PC-3 (cell line): Measurements from ENCODE around the gene YTHDF1. TPM values are rescaled to one million over a fixed set of nuclear protein-coding genes. Genes with fewer than 3 reads are reported as not detected.

Experiments used
- ATAC-seq: fragments of 200-7000 bp; cut with Tn5 transposase; 2 replicates; pipeline ENCODE4 v1.9.1; 2020; ENCODE audit warnings: mild to moderate bottlenecking, moderate library complexity
- BruUV-seq: library from RNA; stranded (reverse); fragments of 400-500 nt; replicated peaks from 2 replicates; lab custom pipeline; 2021; lab: Mats Ljungman, UMichigan
- CTCF ChIA-PET: fragments of 300-600 bp; sonication (Branson Sonifier 250); formaldehyde crosslinking; loops from one replicate; lab custom pipeline; 2022; ENCODE audit warnings: antibody characterized with exemption; lab: Charles Lee
- POLR2A ChIA-PET: fragments of 300-600 bp; sonication (Branson Sonifier 250); formaldehyde crosslinking; loops from one replicate; lab custom pipeline; 2022; ENCODE audit warnings: antibody characterized with exemption; ENCODE audit not compliant: unreplicated experiment; lab: Charles Lee
- DNase-seq: peaks from one replicate; pipeline ENCODE4 v3.0.0-alpha.2; 2015
- H2AFZ ChIP-seq: fragments of 300-600 bp; sonication (generic); 2 replicates; pipeline ENCODE4 v1.6.0; 2016; ENCODE audit warnings: antibody characterized with exemption, low read length
- H3F3A ChIP-seq: fragments of 300-600 bp; sonication (generic); one replicate; pipeline ENCODE4 v1.6.0; 2017; ENCODE audit warnings: antibody characterized with exemption, low read length, control low read depth, mild to moderate bottlenecking; ENCODE audit not compliant: unreplicated experiment
- H3K27ac ChIP-seq: fragments of 300-600 bp; sonication (generic); 2 replicates; pipeline ENCODE4 v1.5.1; 2016; ENCODE audit warnings: mild to moderate bottlenecking, low read length
- H3K27me3 ChIP-seq: fragments of 300-600 bp; sonication (generic); 2 replicates; pipeline ENCODE4 v1.6.1; 2016; ENCODE audit warnings: low read length, mixed read lengths
- H3K36me3 ChIP-seq: fragments of 300-600 bp; sonication (generic); 2 replicates; pipeline ENCODE4 v1.6.1; 2016; ENCODE audit warnings: low read depth, mixed run types, low read length, mixed read lengths
- H3K4me1 ChIP-seq: fragments of 300-600 bp; sonication (generic); 2 replicates; pipeline ENCODE4 v1.5.1; 2016; ENCODE audit warnings: low read length; ENCODE audit not compliant: insufficient read depth
- H3K4me2 ChIP-seq: fragments of 300-600 bp; sonication (generic); 2 replicates; pipeline ENCODE4 v1.6.0; 2016; ENCODE audit warnings: low read length
- H3K4me3 ChIP-seq: fragments of 300-600 bp; sonication (generic); 2 replicates; pipeline ENCODE4 v1.5.1; 2016; ENCODE audit warnings: mild to moderate bottlenecking, low read length, mixed read lengths
- H3K79me2 ChIP-seq: fragments of 300-600 bp; sonication (generic); 2 replicates; pipeline ENCODE4 v1.6.1; 2017; ENCODE audit warnings: low read length, mixed read lengths
- H3K9ac ChIP-seq: fragments of 300-600 bp; sonication (generic); 2 replicates; pipeline ENCODE4 v1.6.0; 2016; ENCODE audit warnings: mild to moderate bottlenecking, low read length
- H3K9me2 ChIP-seq: fragments of 300-600 bp; sonication (generic); replicated peaks from 2 replicates; pipeline ENCODE4 v1.6.1; 2016; ENCODE audit warnings: mixed run types, low read length, mixed read lengths
- H3K9me3 ChIP-seq: fragments of 300-600 bp; sonication (generic); 2 replicates; pipeline ENCODE4 v1.6.1; 2016; ENCODE audit warnings: low read length, mixed read lengths
- H4K20me1 ChIP-seq: fragments of 300-600 bp; sonication (generic); 2 replicates; pipeline ENCODE4 v1.6.1; 2016; ENCODE audit warnings: low read length, mixed read lengths
- EZH2 ChIP-seq: fragments of 300-600 bp; sonication (generic); IDR thresholded peaks from one replicate; pipeline ENCODE4 v1.6.1; 2017; ENCODE audit warnings: antibody characterized with exemption, mild to moderate bottlenecking, low read length; ENCODE audit not compliant: unreplicated experiment
- EZH2phosphoT487 ChIP-seq: fragments of 300-600 bp; sonication (generic); IDR thresholded peaks from 2 replicates; pipeline ENCODE4 v1.6.1; 2018; ENCODE audit warnings: mild to moderate bottlenecking, antibody characterized with exemption, low read length, borderline replicate concordance
- intact Hi-C: fragments of 100-400 bp; cut with micrococcal nuclease; formaldehyde crosslinking; loops from 2 replicates; pipeline ENCODE4 v1.9.0; 2023
- total RNA-seq: library from RNA; depleted of rRNA; stranded (reverse); fragments of >200 nt; gene quantifications from 2 replicates; pipeline ENCODE4 v1.2.3, GENCODE V29; 2014
- TF ChIP-seq, protein P1 (sequence below): fragments of 300-600 bp; sonication (generic); conservative IDR thresholded peaks from 2 replicates; pipeline ENCODE4 v1.5.1; 2017; ENCODE audit warnings: antibody characterized with exemption, low read depth, mild to moderate bottlenecking, low read length

Gene YTHDF1
- total RNA-seq, 1 experiment from 2014 or later: 30.0 TPM

DNA sequence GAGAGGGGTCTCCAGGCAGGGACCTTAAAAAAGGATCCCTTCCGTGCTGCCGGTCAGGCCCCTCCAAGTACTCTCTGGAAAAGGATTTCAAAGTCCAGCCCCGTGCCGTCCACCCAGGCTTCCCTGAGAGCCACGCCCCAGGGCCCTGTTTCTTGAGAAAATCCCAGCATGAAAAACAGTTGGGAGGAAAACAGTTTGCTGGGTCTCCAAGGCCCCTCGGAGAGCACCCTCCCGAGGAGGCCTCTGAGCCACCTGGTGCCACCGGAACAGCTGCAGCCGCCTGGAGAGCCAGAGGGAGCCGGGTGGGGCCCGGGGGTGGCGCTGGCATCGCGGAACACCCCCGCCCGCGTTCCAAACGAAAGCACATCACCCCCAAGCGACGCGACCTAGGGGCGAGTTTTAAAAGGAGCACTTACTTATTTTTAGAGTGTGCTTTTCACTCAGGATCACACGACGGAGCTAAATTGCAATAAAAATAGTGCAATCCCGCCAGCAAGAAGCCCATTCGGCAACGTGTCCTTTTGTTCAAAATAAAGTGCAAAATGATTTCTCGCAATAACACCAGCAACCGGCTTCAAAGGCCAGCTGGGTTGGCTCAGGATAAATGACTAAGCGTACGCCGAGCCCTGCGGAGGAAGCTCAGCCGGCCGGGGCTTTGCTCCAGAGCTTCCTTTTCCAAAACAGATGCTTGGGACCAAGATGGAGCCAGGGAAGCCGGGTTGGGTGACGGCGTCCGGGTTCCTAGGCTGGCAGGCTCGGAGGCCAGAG, 64.2 kb downstream of the YTHDF1 start:
- ChIA-PET POLR2A (interaction anchor here (0.7 kb wide), 1 partner anchor 9 kb away, joined by 3 read pairs; no protein-coding TSS in a partner anchor), CTCF (no interaction called here)
- Histone ChIP-seq H3K4me1 (no peaks in the 10 kb centered on the region), H4K20me1 (no peaks in the 10 kb centered on the region), H3K9me2 (no peaks in the 10 kb centered on the region), H3K27ac (no peak overlapping the region), H3K36me3 (no peaks in the 10 kb centered on the region), H3K4me3 (no peak overlapping the region), H3K27me3 (peaks cover 91% of the 10 kb centered on the region), H2AFZ (no peak overlapping the region), H3K79me2 (no peaks in the 10 kb centered on the region), H3K4me2 (no peak overlapping the region), H3F3A (no peaks in the 10 kb centered on the region), H3K9ac (no peak overlapping the region), H3K9me3 (peaks cover 6% of the 10 kb centered on the region; the same call in 1 of the 2 replicates)
- ATAC-seq (0 out of 2 replicates have a peak, but pooled peaks have one; percentile 25), DNase-seq (no peak)
- intact Hi-C loops: no loop called here
- no TSS peak for BruUV-seq
- no peak for TF ChIP-seq EZH2
- TF ChIP-seq, protein P1, sequence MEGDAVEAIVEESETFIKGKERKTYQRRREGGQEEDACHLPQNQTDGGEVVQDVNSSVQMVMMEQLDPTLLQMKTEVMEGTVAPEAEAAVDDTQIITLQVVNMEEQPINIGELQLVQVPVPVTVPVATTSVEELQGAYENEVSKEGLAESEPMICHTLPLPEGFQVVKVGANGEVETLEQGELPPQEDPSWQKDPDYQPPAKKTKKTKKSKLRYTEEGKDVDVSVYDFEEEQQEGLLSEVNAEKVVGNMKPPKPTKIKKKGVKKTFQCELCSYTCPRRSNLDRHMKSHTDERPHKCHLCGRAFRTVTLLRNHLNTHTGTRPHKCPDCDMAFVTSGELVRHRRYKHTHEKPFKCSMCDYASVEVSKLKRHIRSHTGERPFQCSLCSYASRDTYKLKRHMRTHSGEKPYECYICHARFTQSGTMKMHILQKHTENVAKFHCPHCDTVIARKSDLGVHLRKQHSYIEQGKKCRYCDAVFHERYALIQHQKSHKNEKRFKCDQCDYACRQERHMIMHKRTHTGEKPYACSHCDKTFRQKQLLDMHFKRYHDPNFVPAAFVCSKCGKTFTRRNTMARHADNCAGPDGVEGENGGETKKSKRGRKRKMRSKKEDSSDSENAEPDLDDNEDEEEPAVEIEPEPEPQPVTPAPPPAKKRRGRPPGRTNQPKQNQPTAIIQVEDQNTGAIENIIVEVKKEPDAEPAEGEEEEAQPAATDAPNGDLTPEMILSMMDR: no peak
- no peak for TF ChIP-seq EZH2phosphoT487

DNA sequence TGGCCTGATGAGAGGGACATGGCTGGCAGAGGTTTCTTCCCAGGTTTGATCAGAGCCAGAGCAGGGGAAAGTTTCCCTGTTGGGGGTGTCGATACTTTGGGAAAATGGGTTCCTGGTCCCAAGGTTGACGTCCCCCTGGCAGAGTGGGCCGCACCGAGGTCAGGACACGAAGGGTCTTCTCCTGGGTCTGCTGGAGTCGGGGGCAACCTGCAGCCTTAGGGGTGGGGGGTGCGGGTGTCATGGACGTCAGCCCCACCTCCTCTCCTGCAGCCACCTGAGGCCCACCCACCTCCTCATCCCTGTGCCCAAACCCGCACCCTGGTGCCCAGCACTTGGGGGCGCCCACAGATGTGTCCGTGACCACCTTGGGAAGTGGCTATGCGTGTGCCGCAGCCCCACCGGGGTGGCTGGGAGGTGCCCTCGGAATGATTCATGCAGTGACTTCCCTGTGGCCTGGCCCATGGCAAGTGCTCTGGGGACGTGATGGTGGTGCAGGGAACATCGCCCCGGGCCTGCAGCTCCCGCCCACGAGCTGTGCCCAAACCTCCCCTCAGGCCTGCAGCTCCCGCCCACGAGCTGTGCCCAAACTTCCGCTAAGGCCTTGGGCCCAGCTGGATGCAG, 64.9 kb downstream of the YTHDF1 start:
- Histone ChIP-seq H3K4me2 (no peak overlapping the region), H2AFZ (no peak overlapping the region), H3F3A (no peaks in the 10 kb centered on the region), H3K79me2 (no peaks in the 10 kb centered on the region), H3K36me3 (no peaks in the 10 kb centered on the region), H3K9ac (no peak overlapping the region), H3K27me3 (peaks cover 89% of the 10 kb centered on the region), H4K20me1 (no peaks in the 10 kb centered on the region), H3K9me2 (no peaks in the 10 kb centered on the region), H3K9me3 (peaks cover 6% of the 10 kb centered on the region; the same call in 1 of the 2 replicates), H3K4me3 (no peak overlapping the region), H3K27ac (no peak overlapping the region), H3K4me1 (no peaks in the 10 kb centered on the region)
- CTCF ChIA-PET: no interaction called here
- POLR2A ChIA-PET: no interaction called here
- ATAC-seq: peak; percentile 33; the same call in 1 of the 2 replicates
- no peak for DNase-seq
- intact Hi-C loops: no loop called here
- no TSS peak for BruUV-seq
- TF ChIP-seq EZH2phosphoT487: no peak
- TF ChIP-seq EZH2: no peak
- TF ChIP-seq, protein P1: no peak
